ENCODE results near the gene CALML3. TPM values are rescaled to one million over a fixed set of nuclear protein-coding genes. Genes with fewer than 3 reads are reported as not detected.

The CALML3 gene
- total and polyA plus RNA-seq, 2 of the 13 experiments (the other 11 are each of a cell fraction or from before 2014, with no cell fraction given) = not detected

DNA sequence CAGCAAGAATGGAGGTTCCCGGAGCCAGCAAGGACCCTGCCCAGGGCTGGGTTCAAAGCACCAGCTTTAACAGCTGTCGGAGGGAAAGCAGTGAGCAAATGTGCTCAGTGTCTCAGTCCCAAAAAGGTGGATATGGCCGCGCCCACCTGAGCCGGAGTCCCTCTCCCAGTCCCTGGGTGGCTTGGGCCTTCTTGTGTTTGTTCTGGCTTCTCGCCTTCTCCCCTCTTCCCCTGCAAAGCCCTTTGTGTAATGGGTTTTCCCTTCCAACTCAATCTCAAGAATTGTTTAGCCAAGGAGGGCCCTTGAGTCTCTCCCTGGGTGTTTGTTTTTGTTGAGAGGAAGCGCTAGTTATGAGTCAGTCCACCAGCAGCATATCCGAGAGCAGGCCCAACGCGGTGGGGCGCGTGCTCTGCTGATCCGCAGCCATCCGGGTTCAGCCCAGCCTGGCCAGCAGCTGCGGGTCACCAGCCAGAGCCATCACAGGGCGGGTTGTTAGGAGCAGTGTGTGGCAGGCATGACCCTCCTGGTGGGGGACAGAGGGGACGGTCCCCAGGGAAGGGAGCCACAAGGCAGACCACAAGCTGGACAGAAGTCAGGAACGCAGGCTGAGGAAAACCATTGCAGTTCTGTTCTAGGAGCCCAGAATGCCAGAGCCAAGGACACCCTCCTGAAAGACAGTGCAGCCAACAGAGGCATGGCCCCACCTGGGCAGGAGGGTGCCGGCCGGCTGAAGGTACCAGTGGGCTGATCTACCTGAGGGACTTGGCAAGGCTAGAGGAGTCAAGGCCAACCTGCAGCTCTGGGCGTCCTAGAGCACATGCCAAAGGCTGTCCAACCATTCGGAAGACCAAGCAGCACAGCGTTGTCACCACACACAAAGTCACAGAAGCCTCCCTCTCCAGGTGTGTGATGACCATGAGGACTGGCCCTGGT is 21.3 kb downstream of the CALML3 start (continued):
- TF ChIP-seq, protein P1, sequence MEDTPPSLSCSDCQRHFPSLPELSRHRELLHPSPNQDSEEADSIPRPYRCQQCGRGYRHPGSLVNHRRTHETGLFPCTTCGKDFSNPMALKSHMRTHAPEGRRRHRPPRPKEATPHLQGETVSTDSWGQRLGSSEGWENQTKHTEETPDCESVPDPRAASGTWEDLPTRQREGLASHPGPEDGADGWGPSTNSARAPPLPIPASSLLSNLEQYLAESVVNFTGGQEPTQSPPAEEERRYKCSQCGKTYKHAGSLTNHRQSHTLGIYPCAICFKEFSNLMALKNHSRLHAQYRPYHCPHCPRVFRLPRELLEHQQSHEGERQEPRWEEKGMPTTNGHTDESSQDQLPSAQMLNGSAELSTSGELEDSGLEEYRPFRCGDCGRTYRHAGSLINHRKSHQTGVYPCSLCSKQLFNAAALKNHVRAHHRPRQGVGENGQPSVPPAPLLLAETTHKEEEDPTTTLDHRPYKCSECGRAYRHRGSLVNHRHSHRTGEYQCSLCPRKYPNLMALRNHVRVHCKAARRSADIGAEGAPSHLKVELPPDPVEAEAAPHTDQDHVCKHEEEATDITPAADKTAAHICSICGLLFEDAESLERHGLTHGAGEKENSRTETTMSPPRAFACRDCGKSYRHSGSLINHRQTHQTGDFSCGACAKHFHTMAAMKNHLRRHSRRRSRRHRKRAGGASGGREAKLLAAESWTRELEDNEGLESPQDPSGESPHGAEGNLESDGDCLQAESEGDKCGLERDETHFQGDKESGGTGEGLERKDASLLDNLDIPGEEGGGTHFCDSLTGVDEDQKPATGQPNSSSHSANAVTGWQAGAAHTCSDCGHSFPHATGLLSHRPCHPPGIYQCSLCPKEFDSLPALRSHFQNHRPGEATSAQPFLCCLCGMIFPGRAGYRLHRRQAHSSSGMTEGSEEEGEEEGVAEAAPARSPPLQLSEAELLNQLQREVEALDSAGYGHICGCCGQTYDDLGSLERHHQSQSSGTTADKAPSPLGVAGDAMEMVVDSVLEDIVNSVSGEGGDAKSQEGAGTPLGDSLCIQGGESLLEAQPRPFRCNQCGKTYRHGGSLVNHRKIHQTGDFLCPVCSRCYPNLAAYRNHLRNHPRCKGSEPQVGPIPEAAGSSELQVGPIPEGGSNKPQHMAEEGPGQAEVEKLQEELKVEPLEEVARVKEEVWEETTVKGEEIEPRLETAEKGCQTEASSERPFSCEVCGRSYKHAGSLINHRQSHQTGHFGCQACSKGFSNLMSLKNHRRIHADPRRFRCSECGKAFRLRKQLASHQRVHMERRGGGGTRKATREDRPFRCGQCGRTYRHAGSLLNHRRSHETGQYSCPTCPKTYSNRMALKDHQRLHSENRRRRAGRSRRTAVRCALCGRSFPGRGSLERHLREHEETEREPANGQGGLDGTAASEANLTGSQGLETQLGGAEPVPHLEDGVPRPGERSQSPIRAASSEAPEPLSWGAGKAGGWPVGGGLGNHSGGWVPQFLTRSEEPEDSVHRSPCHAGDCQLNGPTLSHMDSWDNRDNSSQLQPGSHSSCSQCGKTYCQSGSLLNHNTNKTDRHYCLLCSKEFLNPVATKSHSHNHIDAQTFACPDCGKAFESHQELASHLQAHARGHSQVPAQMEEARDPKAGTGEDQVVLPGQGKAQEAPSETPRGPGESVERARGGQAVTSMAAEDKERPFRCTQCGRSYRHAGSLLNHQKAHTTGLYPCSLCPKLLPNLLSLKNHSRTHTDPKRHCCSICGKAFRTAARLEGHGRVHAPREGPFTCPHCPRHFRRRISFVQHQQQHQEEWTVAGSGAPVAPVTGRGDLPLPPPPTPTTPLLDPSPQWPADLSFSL (CRISPR knock-in tag; IDR thresholded peaks at IDR 0.05) = 0 out of 2 replicates have a peak, but pooled peaks have one; percentile 23
- TF ChIP-seq ZNF546 (CRISPR knock-in tag; conservative IDR thresholded peaks at IDR 0.05) (no peak), TGIF2 (CRISPR knock-in tag; IDR thresholded peaks at IDR 0.05) (no peak), ZNF44 (CRISPR knock-in tag; IDR thresholded peaks at IDR 0.05) (no peak), GABPB1 (CRISPR knock-in tag; IDR thresholded peaks at IDR 0.05) (peak; percentile 40; the same call in 1 of the 2 replicates), ZKSCAN8 (CRISPR knock-in tag; IDR thresholded peaks at IDR 0.05; ENCODE audit: borderline replicate concordance) (no peak), ZNF160 (CRISPR knock-in tag; IDR thresholded peaks at IDR 0.05) (no peak), MAFG (CRISPR knock-in tag; IDR thresholded peaks at IDR 0.05) (no peak), ZNF260 (CRISPR knock-in tag; IDR thresholded peaks at IDR 0.05; ENCODE audit: borderline replicate concordance, low read depth) (no peak)
- TF ChIP-seq, protein P2, sequence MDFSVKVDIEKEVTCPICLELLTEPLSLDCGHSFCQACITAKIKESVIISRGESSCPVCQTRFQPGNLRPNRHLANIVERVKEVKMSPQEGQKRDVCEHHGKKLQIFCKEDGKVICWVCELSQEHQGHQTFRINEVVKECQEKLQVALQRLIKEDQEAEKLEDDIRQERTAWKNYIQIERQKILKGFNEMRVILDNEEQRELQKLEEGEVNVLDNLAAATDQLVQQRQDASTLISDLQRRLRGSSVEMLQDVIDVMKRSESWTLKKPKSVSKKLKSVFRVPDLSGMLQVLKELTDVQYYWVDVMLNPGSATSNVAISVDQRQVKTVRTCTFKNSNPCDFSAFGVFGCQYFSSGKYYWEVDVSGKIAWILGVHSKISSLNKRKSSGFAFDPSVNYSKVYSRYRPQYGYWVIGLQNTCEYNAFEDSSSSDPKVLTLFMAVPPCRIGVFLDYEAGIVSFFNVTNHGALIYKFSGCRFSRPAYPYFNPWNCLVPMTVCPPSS (IDR thresholded peaks at IDR 0.05) = no peak

All from HepG2 (cell line).